ENCODE results near the gene GPR15LG. TPM values are rescaled to one million over a fixed set of nuclear protein-coding genes. Genes with fewer than 3 reads are reported as not detected.
A peak's percentile ranks its signal among the peaks of the same experiment; 100 is the strongest.

Gene GPR15LG
- total RNA-seq, 1 experiment from 2014 or later = not detected

GRCh38 chr10:84193846-84194423 is 20.3 kb downstream of the GPR15LG start:
- no peak for DNase-seq (ENCODE audit: low spot score)

- no peak for DNase-seq (ENCODE audit: low spot score)
Observed at GRCh38 chr10:84194424-84195043, 20.9 kb downstream of the GPR15LG start, which contains the start of gene CDHR1. Gene CDHR1 (plus strand): TSS chr10:84194537. CDS start chr10:84194761, 224 bp downstream.

GRCh38 chr10:84195044-84195830 is 21.6 kb downstream of the GPR15LG start:
- no peak for DNase-seq (ENCODE audit: low spot score)

GRCh38 chr10:84196083-84196482 is 22.5 kb downstream of the GPR15LG start:
- peak; percentile 30 for DNase-seq (ENCODE audit: low spot score)

GRCh38 chr10:84196941-84197340 is 23.3 kb downstream of the GPR15LG start:
- DNase-seq (ENCODE audit: low spot score) = no peak

- DNase-seq (ENCODE audit: low spot score) = no peak
Observed at GRCh38 chr10:84197643-84198042, 24.0 kb downstream of the GPR15LG start.

- no peak for DNase-seq (ENCODE audit: low spot score)
Observed at GRCh38 chr10:84198206-84198915, 24.8 kb downstream of the GPR15LG start.

GRCh38 chr10:84200537-84201243 is 27.1 kb downstream of the GPR15LG start:
- no peak for DNase-seq (ENCODE audit: low spot score)

GRCh38 chr10:84201244-84201606 is 27.6 kb downstream of the GPR15LG start:
- no peak for DNase-seq (ENCODE audit: low spot score)

- DNase-seq (ENCODE audit: low spot score) = no peak
Observed at GRCh38 chr10:84201682-84202081, 28.1 kb downstream of the GPR15LG start.

- DNase-seq (ENCODE audit: low spot score) = no peak
Observed at GRCh38 chr10:84202349-84202748, 28.7 kb downstream of the GPR15LG start.

GRCh38 chr10:84204122-84204521 is 30.5 kb downstream of the GPR15LG start:
- DNase-seq (ENCODE audit: low spot score) = no peak

- DNase-seq (ENCODE audit: low spot score) = no peak
Observed at GRCh38 chr10:84204610-84205009, 31.0 kb downstream of the GPR15LG start.

- DNase-seq (ENCODE audit: low spot score) = peak; percentile 41
Observed at GRCh38 chr10:84205049-84205852, 31.6 kb downstream of the GPR15LG start.

GRCh38 chr10:84205853-84206525 is 32.4 kb downstream of the GPR15LG start:
- DNase-seq (ENCODE audit: low spot score) = no peak

- no peak for DNase-seq (ENCODE audit: low spot score)
Observed at GRCh38 chr10:84208023-84208422, 34.4 kb downstream of the GPR15LG start.

- DNase-seq (ENCODE audit: low spot score) = no peak
Observed at GRCh38 chr10:84211566-84211965, 38.0 kb downstream of the GPR15LG start.

- no peak for DNase-seq (ENCODE audit: low spot score)
Observed at GRCh38 chr10:84212014-84212413, 38.4 kb downstream of the GPR15LG start.

GRCh38 chr10:84213076-84213475 is 39.5 kb downstream of the GPR15LG start:
- DNase-seq (ENCODE audit: low spot score) = no peak

- DNase-seq (ENCODE audit: low spot score) = no peak
Observed at GRCh38 chr10:84214046-84214572, 40.5 kb downstream of the GPR15LG start.
